ENCODE data around the gene NAGS.
"Not testable (repeated sequence)": the region's sequence is repeated elsewhere in the genome, so short reads cannot be mapped to it uniquely, and the experiment has no call there.

Gene NAGS

DNA sequence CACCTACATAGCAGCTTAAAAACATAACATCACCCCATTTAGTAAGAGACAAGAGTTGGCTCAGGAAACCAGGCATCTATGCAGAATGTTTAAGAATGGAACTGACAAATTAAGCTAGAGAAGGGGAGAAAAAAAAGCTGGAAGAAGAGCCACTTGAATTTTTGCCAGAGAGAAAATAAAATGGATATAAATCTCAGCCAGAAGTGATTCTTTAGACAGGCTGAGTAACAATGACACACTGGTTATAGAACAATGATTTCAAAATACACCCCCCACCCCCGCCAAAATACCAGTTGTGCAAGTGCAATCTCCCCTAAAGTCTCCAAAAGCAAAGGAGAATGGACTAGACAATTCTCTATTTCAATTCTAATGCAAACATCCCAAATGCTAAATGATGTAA, 39.6 kb downstream of the NAGS start:
- DNase-seq = no peak

GRCh38 chr17:44045486-44045885, 41.1 kb downstream of the NAGS start:
- DNase-seq = no peak

GRCh38 chr17:44046893-44047292, 42.5 kb downstream of the NAGS start:
- not testable (repeated sequence) for DNase-seq

DNA sequence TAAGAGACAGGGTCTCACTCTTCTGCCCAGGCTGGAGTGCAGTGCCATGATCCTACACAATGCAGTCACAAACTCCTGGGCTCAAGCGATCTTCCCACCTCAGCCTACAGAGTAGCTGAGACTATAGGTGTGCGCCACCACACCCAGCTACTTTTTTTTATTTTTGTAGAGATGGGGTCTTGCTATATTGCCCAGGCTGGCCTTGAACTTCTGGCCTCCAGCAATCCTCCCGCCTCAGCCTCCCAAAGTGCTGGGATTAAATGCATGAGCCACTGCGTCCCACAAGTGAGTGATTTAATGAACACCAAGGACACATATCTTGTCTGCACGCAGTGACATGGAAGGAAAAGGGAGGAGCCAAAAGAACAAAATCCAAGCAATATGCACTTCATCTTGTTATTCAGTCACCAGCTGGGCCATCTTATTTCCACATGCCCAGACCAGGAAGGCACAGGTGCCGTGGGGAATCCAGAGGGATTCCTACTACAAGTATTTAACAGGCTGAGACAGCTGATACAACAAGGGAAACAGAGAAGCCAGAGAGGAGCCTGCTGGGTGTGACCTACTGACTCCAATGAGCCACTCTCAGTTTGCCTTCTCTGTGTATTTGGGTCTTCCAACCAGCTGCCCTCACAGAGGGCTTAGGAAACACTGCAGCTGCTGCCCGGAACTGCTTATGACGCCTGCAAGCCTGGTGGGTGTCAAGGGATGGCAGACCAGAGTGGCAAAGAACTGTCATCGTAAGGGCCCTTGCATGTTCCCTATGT, 45.1 kb downstream of the NAGS start:
- no peak for DNase-seq

- no peak for DNase-seq
Observed at GRCh38 chr17:44053125-44053872, 48.9 kb downstream of the NAGS start.

All from NK-92 treated with Interleukin-12 subunit alpha and Interleukin-12 subunit beta, amount 100 ng/mL, for 24 hours (cell line).